ENCODE data around the gene PURB.

PURB gene

DNA sequence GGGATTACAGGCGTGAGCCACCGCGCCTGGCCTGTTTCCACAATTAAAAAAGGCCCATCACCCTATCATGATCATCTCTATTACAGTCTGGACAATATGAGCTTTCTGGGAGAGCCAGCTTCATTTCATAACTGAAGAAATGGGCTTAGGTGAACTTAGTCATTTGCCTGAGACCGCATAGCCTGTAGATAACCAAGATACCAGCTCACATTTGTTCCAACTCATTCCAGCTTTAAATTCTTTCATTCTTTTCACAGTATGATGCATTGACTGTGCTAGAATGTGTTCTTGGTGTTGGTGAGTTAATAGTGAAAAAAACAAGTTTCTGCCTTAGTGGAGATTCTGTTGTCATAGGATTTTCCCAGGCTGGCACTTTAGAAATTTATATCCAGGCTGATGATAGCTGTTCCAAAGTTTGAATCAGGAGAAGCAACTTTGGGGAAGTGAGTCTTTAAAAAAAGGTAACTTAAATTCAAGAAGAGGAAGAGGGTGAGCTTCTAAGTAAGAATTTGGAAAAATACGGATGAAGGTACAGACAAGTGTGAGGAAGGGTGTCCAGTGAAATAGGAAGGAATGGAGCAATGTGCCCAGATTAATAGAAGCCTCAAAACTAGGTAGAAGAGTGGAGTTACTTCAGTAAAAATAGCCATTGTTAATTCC lies 35.3 kb downstream of the PURB start:
- peaks cover 33% of the 10 kb centered on the region for H3K4me1 ChIP-seq (ENCODE audit: insufficient read depth, low read length, severe bottlenecking)
- no peaks in the 10 kb centered on the region for H3K9me2 ChIP-seq (ENCODE audit: low read depth, low read length)
- H4K20me1 ChIP-seq (ENCODE audit: insufficient read depth, low read length), result no peaks in the 10 kb centered on the region
- TF ChIP-seq, protein P1, sequence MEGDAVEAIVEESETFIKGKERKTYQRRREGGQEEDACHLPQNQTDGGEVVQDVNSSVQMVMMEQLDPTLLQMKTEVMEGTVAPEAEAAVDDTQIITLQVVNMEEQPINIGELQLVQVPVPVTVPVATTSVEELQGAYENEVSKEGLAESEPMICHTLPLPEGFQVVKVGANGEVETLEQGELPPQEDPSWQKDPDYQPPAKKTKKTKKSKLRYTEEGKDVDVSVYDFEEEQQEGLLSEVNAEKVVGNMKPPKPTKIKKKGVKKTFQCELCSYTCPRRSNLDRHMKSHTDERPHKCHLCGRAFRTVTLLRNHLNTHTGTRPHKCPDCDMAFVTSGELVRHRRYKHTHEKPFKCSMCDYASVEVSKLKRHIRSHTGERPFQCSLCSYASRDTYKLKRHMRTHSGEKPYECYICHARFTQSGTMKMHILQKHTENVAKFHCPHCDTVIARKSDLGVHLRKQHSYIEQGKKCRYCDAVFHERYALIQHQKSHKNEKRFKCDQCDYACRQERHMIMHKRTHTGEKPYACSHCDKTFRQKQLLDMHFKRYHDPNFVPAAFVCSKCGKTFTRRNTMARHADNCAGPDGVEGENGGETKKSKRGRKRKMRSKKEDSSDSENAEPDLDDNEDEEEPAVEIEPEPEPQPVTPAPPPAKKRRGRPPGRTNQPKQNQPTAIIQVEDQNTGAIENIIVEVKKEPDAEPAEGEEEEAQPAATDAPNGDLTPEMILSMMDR (IDR thresholded peaks at IDR 0.05; ENCODE audit: low read length), result no peak
- TF ChIP-seq EZH2 (IDR thresholded peaks at IDR 0.05; ENCODE audit: borderline replicate concordance, low read length), result no peak
- H3K36me3 ChIP-seq (ENCODE audit: insufficient read depth, low read length), result no peaks in the 10 kb centered on the region
- H3K9ac ChIP-seq (ENCODE audit: low read length), result peak overlapping the region; percentile 10; the same call in 1 of the 2 replicates
- H3K9me3 ChIP-seq (ENCODE audit: low read length), result no peaks in the 10 kb centered on the region
- peaks cover 23% of the 10 kb centered on the region for H3K79me2 ChIP-seq (ENCODE audit: insufficient read depth, low read length)
- peaks cover 4% of the 10 kb centered on the region; the same call in 1 of the 2 replicates for H3F3A ChIP-seq (ENCODE audit: insufficient read depth, low read length)
- no peak overlapping the region for H3K27ac ChIP-seq (ENCODE audit: low read depth, low read length, poor library complexity, severe bottlenecking)
- no peak overlapping the region for H3K4me3 ChIP-seq (ENCODE audit: low read depth, low read length, poor library complexity, severe bottlenecking)
- H3K27me3 ChIP-seq (ENCODE audit: insufficient read depth, low read length), result no peaks in the 10 kb centered on the region
- H2AFZ ChIP-seq (ENCODE audit: low read length), result no peak overlapping the region
- no peak overlapping the region for H3K4me2 ChIP-seq (ENCODE audit: low read length)

DNA sequence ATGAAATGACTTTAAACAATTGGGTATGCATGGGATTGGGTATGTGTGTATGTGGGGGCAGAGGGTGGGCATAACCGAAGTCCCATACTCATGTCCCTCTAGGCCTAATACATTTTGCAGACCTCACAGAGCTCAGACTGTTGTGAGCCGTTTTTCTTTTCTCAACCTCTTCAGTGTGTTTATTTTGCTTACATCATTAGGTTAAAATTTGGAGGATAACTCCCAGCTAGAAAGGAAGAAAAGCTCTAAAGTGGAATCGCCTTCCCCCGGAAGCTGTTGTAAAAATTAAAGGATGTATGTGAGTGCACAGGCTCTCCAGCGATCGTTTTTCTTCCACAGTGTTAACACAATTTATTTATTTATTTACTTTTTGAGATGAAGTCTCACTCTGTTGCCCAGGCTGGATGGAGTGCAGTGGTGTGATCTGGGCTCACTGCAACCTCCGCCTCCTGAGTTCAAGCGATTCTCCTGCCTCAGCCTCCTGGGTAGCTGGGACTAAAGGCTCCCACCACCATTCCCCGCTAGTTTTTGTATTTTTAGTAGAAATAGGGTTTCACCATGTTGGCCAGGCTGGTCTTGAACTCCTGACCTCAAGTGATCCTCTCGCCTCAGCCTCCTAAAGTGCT lies 36.0 kb downstream of the PURB start:
- TF ChIP-seq, protein P1 (IDR thresholded peaks at IDR 0.05; ENCODE audit: low read length), result no peak
- no peak for TF ChIP-seq EZH2 (IDR thresholded peaks at IDR 0.05; ENCODE audit: borderline replicate concordance, low read length)
- H2AFZ ChIP-seq (ENCODE audit: low read length), result no peak overlapping the region
- H3K27me3 ChIP-seq (ENCODE audit: insufficient read depth, low read length), result no peaks in the 10 kb centered on the region
- peak overlapping the region; percentile 75 for H3K4me2 ChIP-seq (ENCODE audit: low read length)
- no peaks in the 10 kb centered on the region for H4K20me1 ChIP-seq (ENCODE audit: insufficient read depth, low read length)
- H3K36me3 ChIP-seq (ENCODE audit: insufficient read depth, low read length), result peaks cover 4% of the 10 kb centered on the region; the same call in 1 of the 2 replicates
- peaks cover 4% of the 10 kb centered on the region; the same call in 1 of the 2 replicates for H3F3A ChIP-seq (ENCODE audit: insufficient read depth, low read length)
- H3K9me3 ChIP-seq (ENCODE audit: low read length), result no peaks in the 10 kb centered on the region
- H3K79me2 ChIP-seq (ENCODE audit: insufficient read depth, low read length), result peaks cover 30% of the 10 kb centered on the region
- H3K4me3 ChIP-seq (ENCODE audit: low read depth, low read length, poor library complexity, severe bottlenecking), result peak overlapping the region; percentile 72
- peak overlapping the region; percentile 88 for H3K9ac ChIP-seq (ENCODE audit: low read length)
- H3K27ac ChIP-seq (ENCODE audit: low read depth, low read length, poor library complexity, severe bottlenecking), result peak overlapping the region; percentile 84
- no peaks in the 10 kb centered on the region for H3K9me2 ChIP-seq (ENCODE audit: low read depth, low read length)
- peaks cover 39% of the 10 kb centered on the region for H3K4me1 ChIP-seq (ENCODE audit: insufficient read depth, low read length, severe bottlenecking)

DNA sequence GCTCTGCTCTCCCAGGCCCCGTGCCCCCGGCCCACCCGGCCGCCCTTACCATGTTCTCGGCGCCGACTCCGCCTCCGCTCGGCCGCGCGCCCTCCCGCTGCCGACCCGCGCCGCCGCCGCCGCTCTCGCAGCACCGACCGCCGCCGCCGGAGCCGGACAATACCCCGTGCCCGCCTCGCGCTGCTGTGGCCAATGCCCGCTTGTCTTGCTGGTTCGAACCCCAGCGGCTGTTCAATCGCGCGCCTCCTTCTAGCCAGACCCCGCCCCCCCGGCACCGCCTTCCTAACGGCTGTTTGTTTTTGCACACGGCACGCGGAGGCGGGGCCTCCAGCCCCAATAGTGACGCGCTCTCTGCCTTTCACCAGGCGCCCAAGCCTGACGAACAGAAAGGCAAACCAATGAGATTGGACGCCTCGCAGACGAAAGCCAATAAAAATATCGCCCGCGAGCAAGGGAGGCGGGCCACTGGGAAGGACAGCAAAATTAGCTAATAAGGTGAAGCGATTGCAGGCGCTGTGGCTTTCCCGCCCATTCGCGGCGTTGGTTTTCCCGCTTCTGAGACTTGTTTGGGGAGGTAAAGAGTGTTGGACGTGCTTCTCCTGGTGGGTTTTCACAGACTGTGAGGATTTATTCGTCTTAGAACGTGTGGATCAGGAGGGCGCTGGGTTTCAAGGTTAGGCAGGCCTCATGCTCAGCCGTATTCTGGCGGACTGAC lies 37.3 kb downstream of the PURB start, which contains the start of gene H2AZ2:
Gene H2AZ2 (minus strand): TSS at position 168 of the 715 bp plus-strand sequence. CDS start 116 bp downstream, at position 52.
- TF ChIP-seq, protein P1 (IDR thresholded peaks at IDR 0.05; ENCODE audit: low read length), result no peak
- TF ChIP-seq EZH2 (IDR thresholded peaks at IDR 0.05; ENCODE audit: borderline replicate concordance, low read length), result no peak
- Histone ChIP-seq H4K20me1 (ENCODE audit: insufficient read depth, low read length) (no peaks in the 10 kb centered on the region), H3K9me2 (ENCODE audit: low read depth, low read length) (no peaks in the 10 kb centered on the region), H2AFZ (ENCODE audit: low read length) (no peak within 1 kb of the TSS), H3K79me2 (ENCODE audit: insufficient read depth, low read length) (peaks cover 43% of the 10 kb centered on the region), H3K9me3 (ENCODE audit: low read length) (no peaks in the 10 kb centered on the region), H3K9ac (ENCODE audit: low read length) (peak within 1 kb of the TSS; percentile 88), H3K36me3 (ENCODE audit: insufficient read depth, low read length) (peaks cover 13% of the 10 kb centered on the region; the same call in 1 of the 2 replicates), H3K4me1 (ENCODE audit: insufficient read depth, low read length, severe bottlenecking) (peaks cover 39% of the 10 kb centered on the region), H3K27me3 (ENCODE audit: insufficient read depth, low read length) (no peaks in the 10 kb centered on the region), H3F3A (ENCODE audit: insufficient read depth, low read length) (peaks cover 4% of the 10 kb centered on the region; the same call in 1 of the 2 replicates), H3K27ac (ENCODE audit: low read depth, low read length, poor library complexity, severe bottlenecking) (peak within 1 kb of the TSS; percentile 93), H3K4me2 (ENCODE audit: low read length) (peak within 1 kb of the TSS; percentile 92), H3K4me3 (ENCODE audit: low read depth, low read length, poor library complexity, severe bottlenecking) (peak within 1 kb of the TSS; percentile 84)

All from OCI-LY1 (cell line).